ENCODE results near the gene CCL14. TPM values are rescaled to one million over a fixed set of nuclear protein-coding genes. Genes with fewer than 3 reads are reported as not detected.
A peak's percentile ranks its signal among the peaks of the same experiment; 100 is the strongest.

The CCL14 gene
- total and polyA plus RNA-seq, 2 of the 13 experiments (the other 11 are each of a cell fraction or from before 2014, with no cell fraction given), result 1.1 to 1.7 TPM

- peak; percentile 34; the same call in 1 of the 2 replicates for TF ChIP-seq SALL1 (CRISPR knock-in tag; IDR thresholded peaks at IDR 0.05)
- TF ChIP-seq ZNF546 (CRISPR knock-in tag; conservative IDR thresholded peaks at IDR 0.05), result no peak
- TF ChIP-seq MAFG (CRISPR knock-in tag; IDR thresholded peaks at IDR 0.05), result peak; percentile 56; the same call in 1 of the 2 replicates
- no peak for TF ChIP-seq ZNF780A (CRISPR knock-in tag; IDR thresholded peaks at IDR 0.05)
- no peak for TF ChIP-seq ZNF253 (CRISPR knock-in tag; IDR thresholded peaks at IDR 0.05; ENCODE audit: borderline replicate concordance)
- TF ChIP-seq HNF4A (CRISPR knock-in tag; IDR thresholded peaks at IDR 0.05), result peak; percentile 72
- peak; percentile 56; the same call in 1 of the 2 replicates for TF ChIP-seq PPARG (CRISPR knock-in tag; conservative IDR thresholded peaks at IDR 0.05)
- TF ChIP-seq GATAD2A (CRISPR knock-in tag; IDR thresholded peaks at IDR 0.05), result peak; percentile 25; the same call in 1 of the 2 replicates
- peak; percentile 96 for TF ChIP-seq MAFF (IDR thresholded peaks at IDR 0.05; ENCODE audit: low read depth, low read length)
- peak; percentile 15 for TF ChIP-seq SKI (IDR thresholded peaks at IDR 0.05; ENCODE audit: partially characterized antibody)
- peak; percentile 69; the same call in 1 of the 2 replicates for TF ChIP-seq ARID5B (CRISPR knock-in tag; IDR thresholded peaks at IDR 0.05)
- TF ChIP-seq HNF4G (IDR thresholded peaks at IDR 0.05; ENCODE audit: borderline replicate concordance, low read depth, low read length), result peak; percentile 44
- TF ChIP-seq HNF4G (CRISPR knock-in tag; IDR thresholded peaks at IDR 0.05; ENCODE audit: borderline replicate concordance, low read depth), result no peak
- TF ChIP-seq TEAD3 (CRISPR knock-in tag; optimal IDR thresholded peaks at IDR 0.05; ENCODE audit: borderline replicate concordance), result peak; percentile 59
- TF ChIP-seq RXRB (CRISPR knock-in tag; IDR thresholded peaks at IDR 0.05; ENCODE audit: borderline replicate concordance), result peak; percentile 64; the same call in 1 of the 2 replicates
- no peak for TF ChIP-seq ZNF441 (CRISPR knock-in tag; IDR thresholded peaks at IDR 0.05; ENCODE audit: borderline replicate concordance)
- 0 out of 2 replicates have a peak, but pooled peaks have one; percentile 46 for TF ChIP-seq GFI1 (CRISPR knock-in tag; IDR thresholded peaks at IDR 0.05; ENCODE audit: borderline replicate concordance)
These were observed 4.5 kb upstream of the CCL14 start (continued) for GRCh38 chr17:35991075-35991474.
